A549 (cell line): ENCODE measurements around the gene BNC2.

Experiments
- EHMT2 ChIP-seq: fragments of 200-600 bp; sonication (generic); IDR thresholded peaks from 2 replicates; pipeline ENCODE4 v1.6.1; 2016; ENCODE audit warnings: antibody characterized with exemption, low read depth, mild to moderate bottlenecking, moderate library complexity
- NFE2L2 ChIP-seq: fragments of 150-350 bp; conservative IDR thresholded peaks from 2 replicates; pipeline ENCODE4 v1.6.1; 2014; ENCODE audit warnings: low read length
- NR3C1 ChIP-seq: fragments of >200 bp; sonication (Bioruptor Twin); formaldehyde crosslinking; IDR thresholded peaks from 3 replicates; pipeline ENCODE4 v1.6.1; 2017
- POLR2A ChIP-seq: IDR thresholded peaks from 2 replicates; pipeline ENCODE4 v1.6.1; 2012; ENCODE audit warnings: mild to moderate bottlenecking, low read length
- TF ChIP-seq, protein P1 (sequence below): fragments of >200 bp; sonication (Bioruptor Twin); formaldehyde crosslinking; IDR thresholded peaks from 3 replicates; pipeline ENCODE4 v1.5.1; 2016
- TF ChIP-seq, protein P2 (sequence below): IDR thresholded peaks from 2 replicates; pipeline ENCODE4 v1.6.1; 2012

DNA sequence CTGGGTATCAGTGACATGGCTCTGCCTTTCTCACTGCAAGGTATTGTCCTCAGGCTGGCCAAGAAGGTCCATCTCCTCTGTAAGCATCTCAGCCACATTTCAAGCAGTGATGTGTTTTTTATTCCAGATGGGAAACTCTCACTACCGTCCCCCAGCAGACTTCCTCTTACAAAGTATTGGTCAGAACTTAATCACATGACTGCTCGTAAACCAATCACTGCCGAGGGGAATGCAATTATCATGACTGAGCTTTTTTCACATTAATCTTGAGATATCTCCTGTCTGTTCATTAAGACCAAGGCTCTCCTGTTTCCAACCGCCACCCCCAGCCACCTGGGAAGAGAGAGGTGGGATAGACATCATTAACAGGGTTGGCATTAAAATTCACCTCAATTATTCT is 76.4 kb downstream of the BNC2 start:
- TF ChIP-seq EHMT2 = no peak
- no peak for TF ChIP-seq POLR2A
- TF ChIP-seq, protein P1, sequence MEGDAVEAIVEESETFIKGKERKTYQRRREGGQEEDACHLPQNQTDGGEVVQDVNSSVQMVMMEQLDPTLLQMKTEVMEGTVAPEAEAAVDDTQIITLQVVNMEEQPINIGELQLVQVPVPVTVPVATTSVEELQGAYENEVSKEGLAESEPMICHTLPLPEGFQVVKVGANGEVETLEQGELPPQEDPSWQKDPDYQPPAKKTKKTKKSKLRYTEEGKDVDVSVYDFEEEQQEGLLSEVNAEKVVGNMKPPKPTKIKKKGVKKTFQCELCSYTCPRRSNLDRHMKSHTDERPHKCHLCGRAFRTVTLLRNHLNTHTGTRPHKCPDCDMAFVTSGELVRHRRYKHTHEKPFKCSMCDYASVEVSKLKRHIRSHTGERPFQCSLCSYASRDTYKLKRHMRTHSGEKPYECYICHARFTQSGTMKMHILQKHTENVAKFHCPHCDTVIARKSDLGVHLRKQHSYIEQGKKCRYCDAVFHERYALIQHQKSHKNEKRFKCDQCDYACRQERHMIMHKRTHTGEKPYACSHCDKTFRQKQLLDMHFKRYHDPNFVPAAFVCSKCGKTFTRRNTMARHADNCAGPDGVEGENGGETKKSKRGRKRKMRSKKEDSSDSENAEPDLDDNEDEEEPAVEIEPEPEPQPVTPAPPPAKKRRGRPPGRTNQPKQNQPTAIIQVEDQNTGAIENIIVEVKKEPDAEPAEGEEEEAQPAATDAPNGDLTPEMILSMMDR = no peak
- TF ChIP-seq, protein P2, sequence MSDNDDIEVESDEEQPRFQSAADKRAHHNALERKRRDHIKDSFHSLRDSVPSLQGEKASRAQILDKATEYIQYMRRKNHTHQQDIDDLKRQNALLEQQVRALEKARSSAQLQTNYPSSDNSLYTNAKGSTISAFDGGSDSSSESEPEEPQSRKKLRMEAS = no peak
- TF ChIP-seq NR3C1 = no peak
- TF ChIP-seq NFE2L2 = no peak
